Tibial nerve (tissue), 4 donors: Measurements from ENCODE around the gene PAK4. TPM values are rescaled to one million over a fixed set of nuclear protein-coding genes. Genes with fewer than 3 reads are reported as not detected.

Experiments used
- DNase-seq, 2 donors: peaks; one replicate each; pipeline ENCODE4 v3.0.0-alpha.2; 2019; ENCODE audit warnings: low spot score in 2 of 2
- H3K27ac ChIP-seq, 4 donors: fragments of 200-600 bp; sonication (generic) in 3 of 4; one replicate each; pipeline ENCODE4 v1.5.1; 2017 to 2019; ENCODE audit warnings: mild to moderate bottlenecking in 1 of 4
- H3K27me3 ChIP-seq, 2 donors: fragments of 200-600 bp; sonication (generic) in 1 of 2; one replicate each; pipeline versions ENCODE4 v1.5.1 to v1.6.0; 2017 to 2019
- H3K36me3 ChIP-seq, 3 donors: fragments of 200-600 bp; sonication (generic); one replicate each; pipeline ENCODE4 v1.5.1; 2018 to 2019
- H3K4me1 ChIP-seq, 4 donors: fragments of 200-600 bp; sonication (generic) in 3 of 4; one replicate each; pipeline ENCODE4 v1.5.1; 2017 to 2019
- H3K4me3 ChIP-seq, 4 donors: fragments of 200-600 bp; sonication (generic) in 3 of 4; one replicate each; pipeline ENCODE4 v1.5.1; 2017 to 2019; ENCODE audit warnings: mild to moderate bottlenecking in 1 of 4, moderate library complexity in 1 of 4
- H3K9me3 ChIP-seq, 4 donors: fragments of 200-600 bp; sonication (generic) in 3 of 4; one replicate each; pipeline ENCODE4 v1.5.1; 2017 to 2019
- CTCF ChIP-seq, 5 experiments: fragments of 200-600 bp in 3 of 5; fragments of 450-650 bp in 2 of 5; sonication (generic) in 3 of 5; IDR thresholded peaks; one replicate each; pipeline ENCODE4 v1.5.1; 2016 to 2019; ENCODE audit warnings: antibody characterized with exemption in 5 of 5, mild to moderate bottlenecking in 3 of 5, moderate library complexity in 2 of 5
- EP300 ChIP-seq, 2 donors: sonication (generic); formaldehyde crosslinking; IDR thresholded peaks; one replicate each; pipeline ENCODE4 v1.6.1; 2017; ENCODE audit warnings: antibody characterized with exemption in 2 of 2, mild to moderate bottlenecking in 1 of 2
- POLR2A ChIP-seq, 2 donors: fragments of 450-650 bp; IDR thresholded peaks; one replicate each; pipeline ENCODE4 v1.6.1; 2017; ENCODE audit warnings: antibody characterized with exemption in 2 of 2, mild to moderate bottlenecking in 2 of 2, moderate library complexity in 2 of 2
- WGBS, 2 donors: methylation state at CpG; one replicate each; pipeline ENCODE4 v1.1.5; 2018; 5-methylcytosine and 5-hydroxymethylcytosine counted together
- total RNA-seq, 4 donors: library from RNA; depleted of rRNA; stranded (reverse); fragments of >200 nt; gene quantifications; one replicate each; pipeline ENCODE4 v1.1.0, GENCODE V29; 2016

The PAK4 gene
- total RNA-seq, 4 donors from 2014 or later = 22.9 to 45.1 (median 32.3) TPM

GRCh38 chr19:39154100-39154628 is 28.6 kb downstream of the PAK4 start:
- TF ChIP-seq POLR2A (IDR thresholded peaks at IDR 0.05) (no peak), CTCF (IDR thresholded peaks at IDR 0.05) (no peak), EP300 (IDR thresholded peaks at IDR 0.05) (no peak)
- DNase-seq = no peak

GRCh38 chr19:39154629-39155100 is 29.1 kb downstream of the PAK4 start:
- TF ChIP-seq CTCF (IDR thresholded peaks at IDR 0.05) = no peak
- TF ChIP-seq POLR2A (IDR thresholded peaks at IDR 0.05) = no peak
- TF ChIP-seq EP300 (IDR thresholded peaks at IDR 0.05) = no peak
- WGBS, 2 donors = 57 to 59% methylated on average over 11 of the region's 11 CpGs
- DNase-seq = no peak
- H3K4me1 ChIP-seq = peaks cover 0 to 70% (median 30%) of the 10 kb centered on the region in 4 donors
- no peaks in the 10 kb centered on the region for H3K9me3 ChIP-seq
- peaks cover 0 to 7% (median 0%) of the 10 kb centered on the region in 3 donors for H3K36me3 ChIP-seq
- no peak overlapping the region for H3K4me3 ChIP-seq
- no peaks in the 10 kb centered on the region for H3K27me3 ChIP-seq
- H3K27ac ChIP-seq = peak overlapping the region in 2 of 4 donors; percentile 41 to 73

More at GRCh38 chr19:39154100-39154628, 28.6 kb downstream of the PAK4 start:
- WGBS, 2 donors = 75 to 78% methylated on average over 13 of the region's 13 CpGs
- Histone ChIP-seq H3K27ac (no peak overlapping the region), H3K4me3 (no peak overlapping the region), H3K27me3 (no peaks in the 10 kb centered on the region), H3K9me3 (no peaks in the 10 kb centered on the region), H3K4me1 (peaks cover 0 to 65% (median 29%) of the 10 kb centered on the region in 4 donors), H3K36me3 (peaks cover 0 to 5% (median 0%) of the 10 kb centered on the region in 3 donors)

- H3K9me3 ChIP-seq = no peaks in the 10 kb centered on the region
- TF ChIP-seq CTCF (IDR thresholded peaks at IDR 0.05) (no peak), POLR2A (IDR thresholded peaks at IDR 0.05) (no peak), EP300 (IDR thresholded peaks at IDR 0.05) (no peak)
- WGBS, 2 donors = 78 to 80% methylated on average over 8 to 11 of the region's 11 CpGs
- H3K27me3 ChIP-seq = no peaks in the 10 kb centered on the region
- no peak for DNase-seq
- peaks cover 0 to 7% (median 0%) of the 10 kb centered on the region in 3 donors for H3K36me3 ChIP-seq
- H3K27ac ChIP-seq = peak overlapping the region in 2 of 4 donors; percentile 41 to 73
- no peak overlapping the region for H3K4me3 ChIP-seq
- peaks cover 0 to 74% (median 33%) of the 10 kb centered on the region in 4 donors for H3K4me1 ChIP-seq
Measured at GRCh38 chr19:39155114-39155700, 29.6 kb downstream of the PAK4 start.

- H3K36me3 ChIP-seq = peaks cover 0 to 7% (median 0%) of the 10 kb centered on the region in 3 donors
- TF ChIP-seq EP300 (IDR thresholded peaks at IDR 0.05) (no peak), POLR2A (IDR thresholded peaks at IDR 0.05) (no peak), CTCF (IDR thresholded peaks at IDR 0.05) (no peak)
- H3K9me3 ChIP-seq = no peaks in the 10 kb centered on the region
- H3K27me3 ChIP-seq = no peaks in the 10 kb centered on the region
- peaks cover 0 to 77% (median 36%) of the 10 kb centered on the region in 4 donors for H3K4me1 ChIP-seq
- WGBS, 2 donors = 73 to 80% methylated on average over 14 to 15 of the region's 15 CpGs
- no peak overlapping the region for H3K4me3 ChIP-seq
- no peak for DNase-seq
- peak overlapping the region in 1 of 4 donors; percentile 73 for H3K27ac ChIP-seq
Measured at GRCh38 chr19:39155741-39156140, 30.2 kb downstream of the PAK4 start.
